Left ventricle myocardium inferior (tissue), 1 donor: ENCODE measurements around the gene TRERF1. TPM values are rescaled to one million over a fixed set of nuclear protein-coding genes. Genes with fewer than 3 reads are reported as not detected.

ENCODE experiments used
- DNase-seq: peaks from one replicate; pipeline ENCODE4 v3.0.0-alpha.2; 2020
- H3K27ac ChIP-seq: fragments of 200-600 bp; replicated peaks from 2 replicates; pipeline ENCODE4 v1.8.0; 2021
- H3K27me3 ChIP-seq: fragments of 200-600 bp; 2 replicates; pipeline ENCODE4 v1.8.0; 2021; ENCODE audit warnings: low read depth
- H3K36me3 ChIP-seq: fragments of 200-600 bp; 2 replicates; pipeline ENCODE4 v1.8.0; 2021
- H3K4me1 ChIP-seq: fragments of 200-600 bp; 2 replicates; pipeline ENCODE4 v1.8.0; 2021
- H3K4me3 ChIP-seq: fragments of 200-600 bp; 2 replicates; pipeline ENCODE4 v1.8.0; 2021; ENCODE audit warnings: mild to moderate bottlenecking, moderate library complexity
- H3K9me3 ChIP-seq: fragments of 200-600 bp; replicated peaks from 2 replicates; pipeline ENCODE4 v1.8.0; 2021
- intact Hi-C: fragments of 100-400 bp; cut with micrococcal nuclease; formaldehyde crosslinking; loops from one replicate; pipeline ENCODE4 v1.11.0; 2022
- total RNA-seq: library from RNA; stranded (reverse); fragmentation: NEBNext Ultra II Directional; extraction: Animal tissue kit (Norgen Biotek cat#: 25700); gene quantifications from one replicate; pipeline ENCODE4 v1.2.1, GENCODE V29; 2021
- TF ChIP-seq, protein P1 (sequence below): fragments of 200-600 bp; IDR thresholded peaks from 2 replicates; pipeline ENCODE4 v1.8.0; 2021; ENCODE audit warnings: antibody characterized with exemption, mild to moderate bottlenecking, borderline replicate concordance
- donor health status: DM: no; HTN: yes; CAD: no; lungs with severe emphysema.

The TRERF1 gene
- total RNA-seq, 1 donor from 2014 or later: 1.4 TPM

DNA sequence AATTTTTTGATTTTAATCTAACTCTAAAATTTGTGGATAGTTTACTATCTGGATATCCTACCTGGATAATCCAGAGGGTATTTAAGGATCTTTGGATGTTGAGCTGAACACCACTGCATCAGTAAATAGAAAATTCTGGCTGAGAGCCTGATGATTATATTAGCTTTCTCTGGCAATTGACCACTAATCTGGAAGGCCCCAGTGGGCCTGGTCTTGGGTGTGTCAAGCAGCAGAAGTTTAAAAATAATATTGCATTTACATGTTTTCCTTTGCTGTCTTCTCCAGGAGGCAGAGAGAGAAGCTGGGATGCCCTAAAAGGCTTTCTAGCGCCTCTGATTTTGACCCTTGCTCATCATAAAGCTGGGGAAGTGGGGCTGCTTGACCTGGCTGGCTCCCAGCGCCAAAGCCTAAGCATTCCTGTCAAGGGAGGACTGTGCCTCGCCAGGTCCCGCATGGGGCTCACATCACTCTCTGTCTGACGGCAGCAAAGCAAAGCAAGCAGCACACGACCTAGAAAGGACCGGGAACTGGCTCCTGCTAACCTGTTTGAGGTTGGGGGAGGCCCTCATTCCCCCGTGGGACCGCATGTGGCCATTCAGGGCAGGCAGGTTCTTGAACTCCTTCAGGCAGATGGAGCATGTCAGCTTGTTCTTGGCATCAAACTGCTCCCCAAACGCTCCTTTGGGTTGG is 187.4 kb downstream of the TRERF1 start:
- peaks cover 12% of the 10 kb centered on the region for H3K36me3 ChIP-seq
- intact Hi-C loops: no loop called here
- H3K9me3 ChIP-seq: no peaks in the 10 kb centered on the region

DNA sequence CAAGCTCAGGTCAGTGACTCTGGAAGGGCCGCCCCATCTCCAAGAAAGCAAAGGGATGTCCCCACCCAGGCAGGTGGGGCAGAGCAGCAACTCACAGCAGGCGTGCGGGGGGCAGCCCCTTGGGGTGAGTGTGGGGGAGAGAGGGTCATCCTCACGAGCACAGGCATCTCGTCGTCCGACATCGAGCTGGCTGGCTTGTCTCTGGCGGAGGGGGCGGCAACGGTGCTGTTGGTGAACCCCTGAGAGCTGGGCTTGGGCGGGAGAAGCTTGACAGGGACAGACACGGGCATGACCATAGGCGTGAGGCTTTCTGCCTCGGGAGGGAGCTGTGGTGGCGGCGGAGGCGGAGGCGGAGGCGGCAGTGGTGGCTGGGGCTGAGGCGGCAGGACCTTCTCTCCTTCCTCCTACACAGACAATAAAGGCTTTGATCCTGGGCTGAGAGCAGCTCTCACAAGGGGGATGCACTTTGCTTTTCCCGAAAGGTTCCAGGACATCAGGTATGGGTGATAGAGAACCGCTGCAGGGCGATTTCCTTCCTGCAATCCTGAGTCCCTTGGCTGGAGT is 188.5 kb downstream of the TRERF1 start:
- Histone ChIP-seq H3K36me3 (peaks cover 2% of the 10 kb centered on the region), H3K4me1 (peaks cover 42% of the 10 kb centered on the region), H3K9me3 (no peaks in the 10 kb centered on the region), H3K4me3 (no peak overlapping the region), H3K27ac (peak overlapping the region; percentile 57), H3K27me3 (no peaks in the 10 kb centered on the region)
- no peak for DNase-seq
- TF ChIP-seq, protein P1, sequence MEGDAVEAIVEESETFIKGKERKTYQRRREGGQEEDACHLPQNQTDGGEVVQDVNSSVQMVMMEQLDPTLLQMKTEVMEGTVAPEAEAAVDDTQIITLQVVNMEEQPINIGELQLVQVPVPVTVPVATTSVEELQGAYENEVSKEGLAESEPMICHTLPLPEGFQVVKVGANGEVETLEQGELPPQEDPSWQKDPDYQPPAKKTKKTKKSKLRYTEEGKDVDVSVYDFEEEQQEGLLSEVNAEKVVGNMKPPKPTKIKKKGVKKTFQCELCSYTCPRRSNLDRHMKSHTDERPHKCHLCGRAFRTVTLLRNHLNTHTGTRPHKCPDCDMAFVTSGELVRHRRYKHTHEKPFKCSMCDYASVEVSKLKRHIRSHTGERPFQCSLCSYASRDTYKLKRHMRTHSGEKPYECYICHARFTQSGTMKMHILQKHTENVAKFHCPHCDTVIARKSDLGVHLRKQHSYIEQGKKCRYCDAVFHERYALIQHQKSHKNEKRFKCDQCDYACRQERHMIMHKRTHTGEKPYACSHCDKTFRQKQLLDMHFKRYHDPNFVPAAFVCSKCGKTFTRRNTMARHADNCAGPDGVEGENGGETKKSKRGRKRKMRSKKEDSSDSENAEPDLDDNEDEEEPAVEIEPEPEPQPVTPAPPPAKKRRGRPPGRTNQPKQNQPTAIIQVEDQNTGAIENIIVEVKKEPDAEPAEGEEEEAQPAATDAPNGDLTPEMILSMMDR: peak; percentile 21
- intact Hi-C loops: no loop called here

More for the DNA sequence above, 187.4 kb downstream of the TRERF1 start:
- H3K4me3 ChIP-seq: no peak overlapping the region
- DNase-seq: no peak
- TF ChIP-seq, protein P1: no peak
- peaks cover 42% of the 10 kb centered on the region for H3K4me1 ChIP-seq
- peak overlapping the region; percentile 57 for H3K27ac ChIP-seq
- no peaks in the 10 kb centered on the region for H3K27me3 ChIP-seq

DNA sequence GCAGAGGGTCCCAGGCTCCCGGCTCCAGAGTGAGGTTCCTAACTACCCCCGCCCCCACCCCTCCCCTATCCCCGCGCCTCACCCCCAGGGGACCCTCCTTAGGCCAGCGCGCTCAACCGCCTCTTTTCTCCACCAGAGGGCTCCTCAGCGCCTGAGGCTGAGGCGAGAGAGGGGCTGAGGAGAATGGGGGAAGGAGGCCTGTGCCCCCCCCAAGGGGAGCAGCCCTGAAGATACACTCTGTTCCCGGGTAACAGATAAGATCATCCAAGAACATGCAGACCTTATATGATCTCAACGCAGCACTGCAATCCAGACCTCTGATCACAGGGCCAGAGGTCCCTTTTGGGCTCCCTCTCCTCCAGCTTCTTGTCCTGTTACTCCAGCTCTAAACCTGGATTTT is 190.8 kb downstream of the TRERF1 start:
- H3K27me3 ChIP-seq: no peaks in the 10 kb centered on the region
- intact Hi-C loops: no loop called here
- peaks cover 12% of the 10 kb centered on the region for H3K36me3 ChIP-seq
- peaks cover 42% of the 10 kb centered on the region for H3K4me1 ChIP-seq
- peak overlapping the region; percentile 11 for H3K4me3 ChIP-seq
- no peaks in the 10 kb centered on the region for H3K9me3 ChIP-seq
- TF ChIP-seq, protein P1: peak; percentile 68
- H3K27ac ChIP-seq: peak overlapping the region; percentile 67
- no peak for DNase-seq

DNA sequence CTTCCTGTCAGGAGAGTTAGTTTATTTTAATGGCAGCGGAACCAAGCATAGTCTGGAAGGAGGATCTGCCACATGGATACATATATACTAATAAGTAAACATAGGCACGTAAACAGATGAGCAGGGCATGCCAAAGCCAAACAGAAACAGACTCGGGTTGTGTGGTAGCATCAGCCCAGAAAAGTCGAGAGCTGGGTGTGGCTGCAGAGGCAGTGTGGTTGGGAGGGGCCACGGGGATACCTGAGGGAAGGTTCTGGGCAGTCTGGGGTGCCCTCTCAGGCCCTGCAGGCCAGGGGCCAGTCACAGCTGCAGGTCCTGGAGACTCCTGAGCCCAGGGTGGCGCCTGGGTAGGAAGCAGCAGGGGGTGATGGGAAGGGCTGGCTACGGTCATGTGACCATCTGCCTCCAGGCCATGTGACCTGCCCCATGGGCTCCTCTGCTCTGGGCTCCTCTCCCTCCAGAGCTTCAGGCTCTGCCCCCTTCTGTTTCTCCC is 191.3 kb downstream of the TRERF1 start:
- Histone ChIP-seq H3K27me3 (no peaks in the 10 kb centered on the region), H3K4me3 (peak overlapping the region; percentile 11), H3K4me1 (peaks cover 42% of the 10 kb centered on the region), H3K36me3 (peaks cover 12% of the 10 kb centered on the region), H3K9me3 (no peaks in the 10 kb centered on the region), H3K27ac (peak overlapping the region; percentile 67)
- TF ChIP-seq, protein P1: no peak
- DNase-seq: no peak
- intact Hi-C loops: no loop called here

DNA sequence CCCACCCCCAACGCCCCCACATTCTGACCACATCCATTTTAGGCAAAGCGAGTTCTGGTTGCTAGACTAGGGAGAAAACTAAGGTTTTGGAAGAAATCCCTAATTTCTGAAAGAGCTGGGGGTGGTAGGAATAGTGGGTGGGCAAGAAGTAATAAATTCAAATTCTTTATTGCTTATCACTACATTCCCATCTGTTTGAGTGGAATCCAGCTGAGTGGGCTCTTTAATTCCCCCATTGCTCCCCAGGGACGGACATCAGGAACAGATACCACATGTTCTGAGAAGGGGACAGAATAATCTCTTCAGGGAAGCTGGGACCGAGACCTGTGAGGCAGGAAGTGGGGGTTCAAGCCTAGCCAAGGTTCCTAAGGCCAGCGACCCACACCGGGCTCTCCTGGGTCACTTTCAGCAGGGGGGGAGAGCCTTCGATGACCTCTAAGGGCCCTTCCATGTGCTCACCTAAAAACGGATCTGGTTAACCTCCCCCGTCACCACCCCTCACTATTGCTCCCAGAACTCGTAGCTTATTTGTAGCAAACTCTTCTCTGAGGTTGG is 191.8 kb downstream of the TRERF1 start:
- DNase-seq: no peak
- Histone ChIP-seq H3K4me3 (no peak overlapping the region), H3K4me1 (peaks cover 43% of the 10 kb centered on the region), H3K9me3 (no peaks in the 10 kb centered on the region), H3K27ac (peak overlapping the region; percentile 67), H3K36me3 (peaks cover 14% of the 10 kb centered on the region), H3K27me3 (no peaks in the 10 kb centered on the region)
- intact Hi-C loops: loop anchor here (10.0 kb wide), 2 partner anchors 195 to 275 kb away; partner anchors contain the start of gene TRERF1
- TF ChIP-seq, protein P1: no peak
